C4-2B (cell line): Measurements from ENCODE around the gene ACBD4.
A peak's percentile ranks its signal among the peaks of the same experiment; 100 is the strongest.

ENCODE experiments used
- H3K27ac ChIP-seq: fragments of 450-650 bp; 2 replicates; pipeline ENCODE4 v1.5.1; 2017
- ZFX ChIP-seq: fragments of 450-650 bp; IDR thresholded peaks from 2 replicates; pipeline ENCODE4 v1.6.1; 2017
- TF ChIP-seq, protein P1 (sequence below): fragments of 450-650 bp; conservative IDR thresholded peaks from 2 replicates; pipeline ENCODE4 v1.5.1; 2017; ENCODE audit warnings: mild to moderate bottlenecking

The ACBD4 gene

DNA sequence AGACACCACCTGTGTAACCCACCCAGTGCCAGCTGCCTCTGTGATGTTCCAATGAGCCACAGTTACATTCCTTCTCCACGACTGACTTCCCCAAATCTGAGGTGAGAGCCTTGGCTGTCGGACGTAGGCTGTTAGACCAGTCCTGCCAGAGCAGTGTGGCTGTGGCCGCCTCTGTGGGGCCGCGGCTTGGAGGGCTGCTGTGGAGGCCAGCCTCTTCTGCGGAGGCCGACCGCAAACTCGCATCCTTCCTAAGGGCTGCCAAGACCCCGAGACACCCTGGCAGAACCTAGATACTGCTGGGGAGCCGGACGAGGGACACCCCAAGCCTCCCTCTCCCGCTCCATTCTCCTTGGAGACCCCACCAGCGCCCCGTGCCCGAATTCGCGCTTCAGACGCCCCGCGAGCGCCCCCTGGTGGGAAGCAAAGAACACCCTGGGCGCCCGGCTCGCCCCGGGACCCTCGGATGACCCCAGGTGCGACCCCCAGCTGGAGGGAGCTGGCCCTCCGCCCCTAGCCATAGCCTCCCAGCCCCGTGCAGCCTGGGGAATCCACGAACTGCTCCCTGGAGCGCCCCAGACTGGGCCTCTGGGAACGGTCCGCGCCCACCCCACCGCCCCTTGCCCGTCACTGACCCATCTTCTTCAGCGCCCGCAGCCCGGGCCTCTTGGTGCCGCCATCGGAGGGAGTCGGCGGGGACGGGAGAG lies 3.7 kb upstream of the ACBD4 start:
- TF ChIP-seq, protein P1, sequence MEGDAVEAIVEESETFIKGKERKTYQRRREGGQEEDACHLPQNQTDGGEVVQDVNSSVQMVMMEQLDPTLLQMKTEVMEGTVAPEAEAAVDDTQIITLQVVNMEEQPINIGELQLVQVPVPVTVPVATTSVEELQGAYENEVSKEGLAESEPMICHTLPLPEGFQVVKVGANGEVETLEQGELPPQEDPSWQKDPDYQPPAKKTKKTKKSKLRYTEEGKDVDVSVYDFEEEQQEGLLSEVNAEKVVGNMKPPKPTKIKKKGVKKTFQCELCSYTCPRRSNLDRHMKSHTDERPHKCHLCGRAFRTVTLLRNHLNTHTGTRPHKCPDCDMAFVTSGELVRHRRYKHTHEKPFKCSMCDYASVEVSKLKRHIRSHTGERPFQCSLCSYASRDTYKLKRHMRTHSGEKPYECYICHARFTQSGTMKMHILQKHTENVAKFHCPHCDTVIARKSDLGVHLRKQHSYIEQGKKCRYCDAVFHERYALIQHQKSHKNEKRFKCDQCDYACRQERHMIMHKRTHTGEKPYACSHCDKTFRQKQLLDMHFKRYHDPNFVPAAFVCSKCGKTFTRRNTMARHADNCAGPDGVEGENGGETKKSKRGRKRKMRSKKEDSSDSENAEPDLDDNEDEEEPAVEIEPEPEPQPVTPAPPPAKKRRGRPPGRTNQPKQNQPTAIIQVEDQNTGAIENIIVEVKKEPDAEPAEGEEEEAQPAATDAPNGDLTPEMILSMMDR, result peak; percentile 92
- no peak for TF ChIP-seq ZFX
- peak overlapping the region; percentile 70 for H3K27ac ChIP-seq

DNA sequence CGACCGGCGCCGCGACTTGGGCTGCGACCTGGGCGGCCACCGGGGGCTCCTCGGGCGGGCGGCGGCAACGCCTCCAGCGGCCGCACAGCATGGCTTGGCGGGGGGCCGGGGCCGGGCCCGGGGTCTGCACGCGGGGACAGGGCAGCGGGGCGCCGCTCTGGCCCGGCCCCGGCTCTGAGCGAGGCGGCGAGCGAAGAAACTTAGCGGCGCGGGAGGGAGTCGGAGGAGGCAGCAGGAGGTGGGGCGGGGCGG lies 3.2 kb upstream of the ACBD4 start, which contains the start of gene PLCD3:
TSS of gene PLCD3 (minus strand) at position 196 of the 252 bp plus-strand sequence. CDS start at position 91, 105 bp downstream.
- peak within 1 kb of the TSS; percentile 70 for H3K27ac ChIP-seq
- TF ChIP-seq, protein P1, result no peak
- no peak for TF ChIP-seq ZFX

DNA sequence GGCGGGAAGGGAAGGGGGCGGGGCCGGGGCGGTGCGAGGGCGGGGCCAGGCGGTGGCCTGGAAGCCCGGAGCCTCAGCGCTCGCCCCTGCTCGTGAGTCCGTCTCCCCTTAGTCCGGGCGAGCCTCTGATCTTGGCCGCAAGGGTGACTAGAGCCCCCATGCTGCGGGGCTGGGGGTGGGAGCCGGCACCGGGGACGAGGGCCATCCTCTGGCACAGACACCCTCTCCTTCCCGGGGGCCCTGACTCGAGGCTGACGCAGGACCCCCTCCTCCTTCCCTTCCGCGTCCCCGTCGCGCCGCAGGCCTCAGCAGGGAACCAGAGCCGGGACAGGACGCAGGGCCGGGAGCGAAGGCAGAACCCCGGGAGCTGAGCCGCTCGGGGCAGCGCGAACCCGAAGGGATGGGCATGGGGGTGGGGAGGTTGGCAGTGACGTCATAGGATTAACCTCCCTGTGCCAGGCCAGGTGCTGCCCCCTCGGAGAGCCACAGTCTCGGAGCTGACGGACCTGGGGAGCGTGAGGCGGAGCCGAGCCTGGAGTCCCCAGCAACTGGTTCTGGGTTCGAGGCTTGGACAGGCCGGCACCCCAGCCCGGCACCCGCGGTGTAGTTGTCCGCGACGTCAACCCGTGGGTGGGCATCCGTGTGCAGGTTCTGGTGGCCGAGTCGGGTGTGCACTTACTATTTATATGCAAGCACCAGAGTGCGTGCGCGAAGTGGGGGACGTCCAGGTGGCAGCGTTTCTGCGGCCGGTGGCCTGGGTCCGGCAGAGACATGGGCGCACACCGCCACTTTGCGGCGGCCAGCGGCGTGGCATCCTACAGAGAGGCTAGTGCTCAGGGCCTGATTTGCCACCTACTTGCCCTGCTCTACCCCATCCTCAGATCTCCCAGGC lies 2.7 kb upstream of the ACBD4 start:
- 0 out of 2 replicates have a peak, but pooled peaks have one; percentile 1 for TF ChIP-seq ZFX
- TF ChIP-seq, protein P1, result peak; percentile 87
- peak overlapping the region; percentile 70 for H3K27ac ChIP-seq

DNA sequence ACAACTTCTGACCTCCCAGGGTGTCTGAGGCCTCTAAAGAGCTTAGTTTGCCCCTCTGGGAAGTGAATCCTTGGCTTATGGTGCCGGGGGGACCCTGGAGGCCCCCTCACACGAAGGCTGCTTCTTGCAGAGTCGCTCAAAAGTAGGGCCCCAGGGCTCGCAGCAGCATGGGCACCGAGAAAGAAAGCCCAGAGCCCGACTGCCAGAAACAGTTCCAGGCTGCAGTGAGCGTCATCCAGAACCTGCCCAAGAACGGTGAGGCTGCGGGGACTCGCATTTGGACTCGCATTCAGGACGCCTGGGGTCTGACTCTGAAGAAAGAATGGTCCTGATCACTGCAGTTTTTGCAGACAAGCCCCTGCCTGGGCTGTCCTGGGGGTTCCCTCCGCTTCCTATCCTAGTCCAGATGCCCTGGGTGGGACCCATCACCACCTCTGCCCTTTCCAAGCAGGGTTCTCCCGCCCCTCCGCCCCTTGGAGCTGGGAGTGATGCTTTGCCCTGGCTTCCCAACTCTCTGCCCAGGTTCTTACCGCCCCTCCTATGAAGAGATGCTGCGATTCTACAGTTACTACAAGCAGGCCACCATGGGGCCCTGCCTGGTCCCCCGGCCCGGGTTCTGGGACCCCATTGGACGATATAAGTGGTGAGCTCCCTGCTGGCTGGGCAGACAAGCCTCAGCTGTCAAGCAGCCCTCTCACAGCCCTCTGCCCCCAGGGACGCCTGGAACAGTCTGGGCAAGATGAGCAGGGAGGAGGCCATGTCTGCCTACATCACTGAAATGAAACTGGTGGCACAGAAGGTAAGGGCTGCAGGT lies 698 bp downstream of the ACBD4 start:
- peak overlapping the region; percentile 60 for H3K27ac ChIP-seq
- TF ChIP-seq ZFX, result no peak
- TF ChIP-seq, protein P1, result no peak

DNA sequence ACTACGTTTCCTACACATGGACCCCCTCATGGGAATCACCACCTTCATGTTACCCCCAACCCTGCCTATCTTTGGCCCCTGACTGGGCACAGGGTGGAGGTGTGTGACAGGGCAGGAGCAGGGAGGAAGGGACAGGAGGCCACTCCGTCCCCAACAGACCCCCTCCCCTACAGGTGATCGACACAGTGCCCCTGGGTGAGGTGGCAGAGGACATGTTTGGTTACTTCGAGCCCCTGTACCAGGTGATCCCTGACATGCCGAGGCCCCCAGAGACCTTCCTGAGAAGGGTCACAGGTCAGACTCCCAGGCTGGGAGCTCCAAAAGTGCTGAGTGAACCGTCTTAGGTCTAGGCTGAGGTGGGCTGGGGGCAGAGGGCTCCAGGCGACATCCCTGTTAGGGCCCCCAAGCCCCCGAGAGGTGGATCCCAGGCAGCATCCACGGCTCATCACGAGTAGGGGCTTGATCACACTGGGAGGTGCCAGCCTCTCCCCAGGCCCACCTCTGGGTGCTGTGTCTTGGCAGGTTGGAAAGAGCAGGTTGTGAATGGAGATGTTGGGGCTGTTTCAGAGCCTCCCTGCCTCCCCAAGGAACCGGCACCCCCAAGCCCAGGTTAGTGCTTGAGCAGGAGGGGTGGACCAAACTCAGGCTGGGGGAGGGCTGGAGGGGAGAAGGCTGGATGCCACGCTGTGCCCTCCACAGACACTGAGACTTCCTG lies 1.5 kb downstream of the ACBD4 start:
- TF ChIP-seq ZFX, result no peak
- TF ChIP-seq, protein P1, result no peak
- no peak overlapping the region for H3K27ac ChIP-seq

DNA sequence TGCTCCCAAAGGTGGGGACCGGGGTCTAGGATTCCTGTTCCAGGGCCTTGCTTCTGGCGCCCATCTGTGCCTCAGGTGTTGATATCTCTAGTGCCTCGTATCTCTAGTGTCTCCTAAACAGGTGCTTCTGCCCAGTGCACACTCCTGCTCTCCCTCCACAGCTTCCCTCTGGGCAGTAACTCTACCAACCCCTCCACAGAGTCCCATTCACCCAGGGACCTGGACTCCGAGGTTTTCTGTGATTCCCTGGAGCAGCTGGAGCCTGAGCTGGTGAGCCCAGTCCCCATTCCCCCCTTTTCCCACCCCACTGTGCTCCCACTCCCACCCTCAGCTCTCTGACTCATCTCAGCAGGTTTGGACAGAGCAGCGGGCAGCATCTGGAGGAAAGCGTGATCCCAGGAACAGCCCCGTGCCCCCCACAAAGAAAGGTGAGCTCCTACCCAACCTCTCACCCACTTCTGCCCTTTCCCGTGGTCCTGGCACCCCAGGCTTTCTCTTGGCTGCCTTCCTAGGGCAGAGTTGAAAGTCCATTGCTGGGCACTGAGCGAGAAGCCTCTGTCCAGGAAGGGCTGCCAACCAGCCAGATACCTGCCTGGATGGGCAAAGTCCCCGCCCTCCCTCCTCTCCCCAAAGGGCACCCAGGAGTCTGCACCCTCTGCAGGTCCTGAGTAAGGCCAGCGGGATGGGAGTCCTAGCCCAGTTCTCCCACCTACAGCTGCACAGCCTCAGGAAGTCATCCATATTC lies 2.2 kb downstream of the ACBD4 start:
- no peak for TF ChIP-seq ZFX
- TF ChIP-seq, protein P1, result no peak
- no peak overlapping the region for H3K27ac ChIP-seq
